H4 (cell line): ENCODE data around the gene SLCO3A1. TPM values are rescaled to one million over a fixed set of nuclear protein-coding genes. Genes with fewer than 3 reads are reported as not detected.

Source experiments
- DNase-seq: peaks from one replicate; pipeline ENCODE4 v3.0.0-alpha.2; 2015; ENCODE audit warnings: low spot score
- total RNA-seq: library from RNA; depleted of rRNA; stranded (reverse); fragments of >200 nt; shearing (Covaris generic); gene quantifications from 2 replicates; pipeline ENCODE4 v1.2.3, GENCODE V29; 2014

Gene SLCO3A1
- total RNA-seq, 1 experiment from 2014 or later: 9.3 TPM

DNA sequence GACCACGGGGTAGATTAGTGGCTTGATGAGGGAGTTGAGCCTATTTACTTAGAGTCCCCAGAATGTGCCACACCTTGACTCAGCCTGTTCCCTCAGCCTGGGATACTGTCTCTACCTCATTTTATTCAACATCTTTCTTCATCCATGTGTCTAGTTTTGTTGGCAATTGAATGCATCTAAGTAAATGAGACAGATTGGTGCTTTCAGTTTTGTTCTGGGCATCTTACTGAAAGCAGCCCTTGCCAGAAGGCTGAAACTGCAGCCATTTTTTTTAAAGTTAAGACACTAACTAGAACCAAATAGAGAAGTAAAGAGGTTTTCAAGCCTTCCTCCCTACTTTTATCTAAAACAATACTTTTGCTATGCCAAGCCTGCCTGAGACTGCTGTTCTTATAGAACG is 246.8 kb downstream of the SLCO3A1 start:
- DNase-seq: no peak

DNA sequence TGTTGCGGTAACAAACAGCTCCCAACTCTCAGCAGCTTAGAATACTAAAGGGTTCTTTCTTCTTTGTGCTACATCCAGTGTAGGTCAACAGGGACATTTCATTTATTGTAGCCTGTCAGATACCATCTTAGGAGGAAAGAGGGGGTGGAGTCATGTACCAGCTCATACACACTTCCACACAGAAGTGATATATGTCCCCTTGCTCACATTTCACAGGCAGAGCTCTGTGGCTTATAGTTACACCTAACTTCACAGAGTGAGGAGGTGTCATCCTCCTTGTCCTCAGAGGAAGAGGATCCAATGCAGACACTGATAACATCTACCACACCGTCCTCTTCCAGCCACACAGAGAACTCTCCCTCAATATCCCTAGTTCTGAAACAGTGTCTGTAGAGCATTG is 247.2 kb downstream of the SLCO3A1 start:
- DNase-seq: no peak

DNA sequence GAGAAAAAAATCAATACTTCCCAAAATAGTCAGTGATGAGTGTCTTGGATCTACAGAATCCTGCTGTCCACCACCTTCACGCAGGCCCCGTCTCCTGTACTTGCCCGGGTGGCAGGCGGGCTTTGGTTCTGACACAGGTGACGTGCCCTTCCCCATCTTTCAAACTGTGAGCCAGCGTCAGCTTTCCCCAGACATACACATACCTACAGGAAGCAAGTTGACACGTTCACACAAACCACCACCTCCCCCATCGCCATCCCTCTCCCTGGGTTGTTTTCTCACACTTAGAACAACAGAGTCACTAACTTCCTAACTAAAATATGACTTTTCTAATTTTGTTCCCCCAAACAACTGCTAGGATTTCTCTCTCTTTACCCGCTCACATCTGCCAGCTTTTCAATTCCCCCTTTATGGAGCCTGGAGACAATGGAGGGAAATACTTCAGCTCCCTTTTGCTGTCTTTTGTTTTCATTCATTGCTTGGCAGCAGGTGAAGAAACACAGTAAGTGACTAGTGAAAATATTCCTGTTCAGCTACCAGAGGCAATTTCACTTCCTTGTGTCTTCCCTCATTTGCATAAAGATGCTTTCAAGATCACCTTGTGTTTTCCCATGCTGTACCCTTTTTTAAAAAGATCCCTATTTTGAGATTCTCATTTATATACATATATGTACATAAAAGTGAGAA is 248.3 kb downstream of the SLCO3A1 start:
- no peak for DNase-seq

DNA sequence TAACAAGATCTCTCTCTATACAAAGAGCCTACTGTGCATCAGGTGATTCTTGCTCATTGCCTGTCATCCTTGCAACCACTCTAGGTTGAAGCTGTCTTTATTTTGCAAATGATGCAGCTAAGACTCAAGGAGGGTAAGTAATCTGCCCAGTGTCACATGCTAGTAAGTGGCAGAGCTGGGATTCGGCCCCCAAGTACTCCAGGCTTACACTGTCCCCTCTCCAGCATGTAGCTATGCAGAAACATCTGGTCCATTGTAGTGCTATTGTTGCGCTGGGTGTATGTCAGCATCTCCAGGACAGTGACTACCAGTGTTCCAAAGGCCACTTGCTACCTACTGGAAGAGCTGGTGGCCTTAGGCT is 248.9 kb downstream of the SLCO3A1 start:
- DNase-seq: no peak

DNA sequence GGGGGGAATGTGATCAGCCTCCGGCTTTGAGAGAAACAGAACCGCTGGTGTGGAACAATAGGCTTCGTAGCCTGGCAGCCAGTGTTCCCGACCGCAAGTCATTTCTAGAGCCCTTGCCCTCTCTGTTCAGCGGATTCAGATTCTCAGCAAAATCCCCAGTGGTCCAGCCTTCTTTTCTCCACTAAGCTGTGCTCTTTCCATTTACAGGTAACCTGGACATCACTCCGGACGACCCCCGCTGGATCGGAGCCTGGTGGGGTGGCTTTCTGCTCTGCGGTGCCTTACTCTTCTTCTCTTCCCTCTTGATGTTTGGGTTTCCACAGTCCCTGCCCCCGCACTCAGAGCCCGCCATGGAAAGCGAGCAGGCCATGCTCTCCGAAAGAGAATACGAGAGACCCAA is 250.6 kb downstream of the SLCO3A1 start:
- DNase-seq: no peak

GRCh38 chr15:92105611-92106010 is 252.1 kb downstream of the SLCO3A1 start:
- DNase-seq: no peak

GRCh38 chr15:92107510-92107909 is 254.0 kb downstream of the SLCO3A1 start:
- DNase-seq: no peak

DNA sequence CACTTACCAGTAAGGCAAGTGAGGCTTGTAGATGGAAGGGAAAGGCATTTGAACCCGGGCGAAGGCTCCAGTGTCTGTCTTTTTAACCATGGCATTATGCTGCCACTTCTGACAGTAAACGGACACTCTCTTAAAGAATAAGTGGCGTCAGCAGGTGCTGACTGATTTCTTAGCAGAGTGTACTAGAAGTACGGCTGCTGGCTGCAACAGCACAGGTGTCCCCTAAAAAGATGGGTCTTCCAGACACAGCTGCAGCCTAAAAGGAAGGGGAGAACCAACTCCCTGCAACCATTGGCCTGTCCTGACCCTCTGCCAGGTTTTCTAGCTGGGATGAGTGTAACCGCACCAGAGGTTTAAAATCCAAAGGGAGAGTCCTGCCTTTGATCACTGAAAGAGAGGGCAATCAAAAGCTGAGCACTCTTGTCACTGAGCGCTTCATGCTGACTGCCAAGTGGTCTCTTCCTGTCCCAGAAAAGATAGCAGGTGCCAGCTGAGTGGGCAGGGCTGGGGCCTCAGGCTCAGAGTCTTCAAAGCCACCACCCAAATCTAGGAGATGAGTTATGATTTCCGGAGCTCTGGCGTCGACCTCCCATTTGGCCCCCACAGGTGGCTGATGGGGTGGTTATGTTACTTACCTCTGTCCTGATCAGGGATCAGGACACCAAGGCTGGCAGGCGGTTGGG is 255.8 kb downstream of the SLCO3A1 start:
- no peak for DNase-seq

DNA sequence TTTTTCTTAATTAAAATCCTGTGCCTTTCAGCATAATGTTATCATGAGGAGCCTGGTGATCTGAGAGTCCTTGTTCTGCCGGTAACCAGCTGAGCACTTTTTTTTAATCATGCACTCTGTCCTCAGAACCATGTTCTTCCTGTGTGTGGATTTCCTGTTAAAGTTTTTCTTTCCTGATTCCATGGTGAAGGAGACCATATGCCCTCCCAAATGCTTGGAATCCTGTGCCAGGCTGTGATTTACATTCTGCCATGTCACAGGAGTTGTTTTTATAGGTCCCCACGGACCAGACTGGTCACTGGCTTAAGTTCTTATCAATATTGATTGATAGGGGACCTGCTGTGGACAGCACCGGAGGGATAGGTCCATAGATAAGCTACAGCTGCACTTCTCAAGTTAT is 257.8 kb downstream of the SLCO3A1 start:
- no peak for DNase-seq

DNA sequence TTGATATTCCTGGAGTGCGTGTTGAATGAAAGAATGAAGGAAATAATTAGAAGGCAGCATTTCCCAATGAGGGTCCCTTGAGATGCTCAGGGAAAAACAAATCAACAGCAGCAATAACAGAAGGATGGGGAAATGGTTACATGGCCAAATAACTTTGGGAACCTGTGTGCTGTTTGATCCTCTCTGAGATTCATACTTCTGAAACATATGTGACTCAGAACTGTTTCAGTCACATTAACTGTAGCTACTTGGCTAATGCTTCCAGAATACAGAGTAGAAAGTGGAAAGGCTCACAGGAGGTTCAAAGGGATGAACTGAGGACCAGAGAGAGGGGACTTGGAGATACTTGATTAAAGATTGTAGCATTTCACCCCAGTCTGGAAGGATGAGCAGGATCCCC is 258.2 kb downstream of the SLCO3A1 start:
- no peak for DNase-seq

DNA sequence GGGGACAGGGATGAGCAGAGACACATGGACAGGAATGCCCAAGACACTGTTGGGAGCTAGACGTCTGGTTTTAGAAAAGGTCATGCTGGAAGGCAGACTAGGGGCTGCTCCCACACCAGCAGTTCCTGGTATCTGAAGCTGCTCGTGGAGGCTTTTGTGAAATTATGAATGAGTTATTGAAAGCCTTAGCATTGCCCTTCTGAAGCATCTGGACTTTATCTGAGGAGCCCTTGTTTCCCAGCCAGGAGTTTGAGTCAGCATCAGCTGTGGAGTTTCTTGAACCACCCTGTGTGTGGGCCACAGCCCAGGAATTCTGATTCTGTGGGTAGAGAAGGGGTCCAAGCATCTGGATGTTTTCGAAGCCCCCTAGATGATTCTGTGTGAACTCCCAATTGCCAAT is 258.7 kb downstream of the SLCO3A1 start:
- no peak for DNase-seq

GRCh38 chr15:92112711-92113110 is 259.2 kb downstream of the SLCO3A1 start:
- DNase-seq: no peak

DNA sequence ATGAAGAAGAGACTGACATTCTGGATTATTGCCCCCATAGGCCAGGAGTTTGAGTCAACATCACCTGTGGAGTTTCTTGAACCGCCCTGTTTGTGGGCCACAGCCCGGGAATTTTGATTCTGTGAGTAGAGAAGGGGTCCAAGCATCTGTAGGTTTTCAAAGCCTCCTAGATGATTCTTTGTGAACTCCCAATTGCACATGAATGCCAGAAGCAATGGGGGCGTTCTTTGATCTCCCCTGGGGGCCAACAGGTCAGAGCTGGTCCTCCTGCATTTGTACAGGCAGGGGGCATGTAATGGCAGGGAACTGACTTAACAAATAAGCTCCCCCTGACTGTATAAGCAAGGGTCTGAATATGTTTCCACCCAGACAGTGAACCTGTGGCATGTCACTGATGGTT is 260.3 kb downstream of the SLCO3A1 start:
- no peak for DNase-seq

- no peak for DNase-seq
Measured at GRCh38 chr15:92115834-92116233, 262.3 kb downstream of the SLCO3A1 start.

DNA sequence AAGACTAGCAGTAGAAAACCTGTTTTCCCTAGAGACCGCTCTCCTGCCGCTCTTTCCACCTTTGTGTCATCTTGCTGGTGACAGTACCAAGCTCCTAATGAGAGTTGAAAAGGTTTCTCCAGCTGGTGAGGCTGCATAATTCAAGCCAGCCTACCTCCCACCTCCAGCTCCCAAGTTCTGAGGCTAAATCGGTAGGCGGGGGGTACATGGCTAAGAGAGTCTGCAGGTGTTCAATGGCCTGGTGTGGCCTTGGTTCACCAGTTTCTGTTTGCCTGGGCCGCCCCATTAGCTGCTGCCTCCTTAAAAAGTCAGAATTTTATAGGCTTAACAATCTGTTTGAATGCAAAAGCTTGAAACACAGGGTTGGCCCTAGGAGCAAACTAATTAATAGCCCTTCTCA is 262.8 kb downstream of the SLCO3A1 start:
- DNase-seq: no peak

- no peak for DNase-seq
Measured at GRCh38 chr15:92117261-92117731, 263.8 kb downstream of the SLCO3A1 start.

DNA sequence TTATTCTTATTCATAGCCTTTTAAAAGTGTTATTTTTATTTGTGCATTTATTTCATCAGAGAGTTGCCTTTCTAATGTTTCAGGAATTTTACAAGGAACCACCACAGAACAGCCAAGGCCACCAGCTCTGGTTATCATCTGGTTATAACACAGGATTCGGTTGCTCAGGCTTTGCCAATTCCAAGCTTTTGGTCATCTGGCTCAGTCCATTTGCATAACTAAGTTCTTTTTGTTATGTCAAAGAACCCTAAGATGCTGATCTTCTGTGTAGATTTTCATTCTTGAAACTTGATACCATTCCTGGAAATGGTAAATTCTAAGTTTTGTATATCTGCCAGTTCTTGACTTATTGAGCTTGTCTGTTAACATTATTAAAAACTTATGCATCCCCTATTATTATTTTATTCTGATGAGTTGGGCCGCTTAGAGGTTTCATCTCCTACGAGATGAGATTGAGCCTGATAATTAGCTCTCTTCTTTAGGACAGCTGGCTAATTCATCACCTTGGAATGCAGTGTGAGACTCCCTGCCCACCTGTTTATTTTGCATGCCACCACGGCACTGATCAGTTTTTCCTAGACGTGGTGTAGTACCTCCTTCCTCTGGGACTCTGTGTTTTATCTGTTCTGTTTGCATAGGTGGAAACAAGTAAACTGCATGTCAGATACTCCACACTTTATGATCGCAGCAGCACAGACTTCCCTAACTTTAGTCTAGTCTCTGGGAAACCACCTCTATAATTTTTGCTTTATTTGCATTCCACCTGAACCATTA is 264.8 kb downstream of the SLCO3A1 start:
- DNase-seq: no peak

GRCh38 chr15:92118936-92119325 is 265.4 kb downstream of the SLCO3A1 start:
- DNase-seq: no peak

GRCh38 chr15:92120094-92120795 is 266.7 kb downstream of the SLCO3A1 start:
- DNase-seq: no peak

- DNase-seq: no peak
Measured at GRCh38 chr15:92121047-92121446, 267.5 kb downstream of the SLCO3A1 start.

DNA sequence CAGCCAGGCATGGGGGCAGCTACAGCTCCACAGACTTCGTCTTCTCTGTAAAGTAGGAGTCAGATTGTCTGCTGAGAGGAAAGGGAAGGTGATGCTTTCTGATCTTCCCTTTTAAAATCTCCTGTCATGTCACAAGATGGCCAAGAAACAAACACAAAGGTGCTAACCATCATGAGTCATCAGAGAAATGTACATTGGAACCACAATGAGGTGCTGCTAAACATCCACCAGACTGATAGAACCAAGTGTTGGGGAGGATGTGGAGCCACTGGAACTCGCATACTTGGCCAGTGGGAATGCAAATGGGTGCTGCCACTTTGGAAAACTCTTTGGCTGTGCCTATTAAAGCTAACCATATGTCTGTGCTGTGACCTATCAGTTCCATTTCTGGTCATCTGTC is 268.8 kb downstream of the SLCO3A1 start:
- DNase-seq: no peak

DNA sequence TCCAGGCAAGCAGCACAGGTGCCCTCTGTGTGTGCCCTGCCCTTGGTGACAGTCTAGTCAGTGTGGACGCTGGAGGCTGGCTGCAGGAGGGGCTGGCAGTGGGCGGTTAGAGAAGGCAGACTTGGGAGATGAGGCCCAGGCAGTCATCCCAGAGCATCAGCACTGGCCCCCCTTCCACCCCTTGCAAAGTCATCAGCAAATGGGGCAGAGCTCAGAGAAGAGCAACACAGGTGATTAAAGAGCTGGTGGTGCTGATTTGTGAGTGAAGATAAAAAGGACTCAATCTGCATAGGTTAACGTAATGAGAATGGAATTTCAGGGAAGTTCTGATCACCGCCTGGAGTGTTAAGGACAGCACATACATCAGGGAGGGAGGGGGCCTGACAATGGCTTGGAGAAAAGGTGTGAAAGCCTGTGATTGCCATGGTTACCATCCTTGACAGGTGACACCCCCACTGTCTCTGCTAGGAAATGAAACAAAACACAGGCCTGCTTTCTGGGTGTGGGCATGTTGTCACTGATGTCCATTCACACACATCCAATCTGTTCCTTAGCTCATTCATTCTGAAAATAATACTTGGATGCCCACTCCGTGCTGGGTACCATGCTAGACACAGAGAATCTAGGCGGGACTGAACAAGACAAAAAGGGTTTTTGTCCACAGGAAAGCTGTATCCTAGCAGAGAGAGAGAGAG is 270.6 kb downstream of the SLCO3A1 start:
- no peak for DNase-seq
